CD4-positive, alpha-beta T cell treated with Interleukin-4 for 1 hour (primary cell): ENCODE data around the gene IL31.
A peak's percentile ranks its signal among the peaks of the same experiment; 100 is the strongest.
"Not testable (repeated sequence)": the region's sequence is repeated elsewhere in the genome, so short reads cannot be mapped to it uniquely, and the experiment has no call there.

Experiments
- DNase-seq, 2 donors: peaks; one replicate each; pipeline ENCODE4 v3.0.0-alpha.2; 2020 to 2022

IL31 gene

DNA sequence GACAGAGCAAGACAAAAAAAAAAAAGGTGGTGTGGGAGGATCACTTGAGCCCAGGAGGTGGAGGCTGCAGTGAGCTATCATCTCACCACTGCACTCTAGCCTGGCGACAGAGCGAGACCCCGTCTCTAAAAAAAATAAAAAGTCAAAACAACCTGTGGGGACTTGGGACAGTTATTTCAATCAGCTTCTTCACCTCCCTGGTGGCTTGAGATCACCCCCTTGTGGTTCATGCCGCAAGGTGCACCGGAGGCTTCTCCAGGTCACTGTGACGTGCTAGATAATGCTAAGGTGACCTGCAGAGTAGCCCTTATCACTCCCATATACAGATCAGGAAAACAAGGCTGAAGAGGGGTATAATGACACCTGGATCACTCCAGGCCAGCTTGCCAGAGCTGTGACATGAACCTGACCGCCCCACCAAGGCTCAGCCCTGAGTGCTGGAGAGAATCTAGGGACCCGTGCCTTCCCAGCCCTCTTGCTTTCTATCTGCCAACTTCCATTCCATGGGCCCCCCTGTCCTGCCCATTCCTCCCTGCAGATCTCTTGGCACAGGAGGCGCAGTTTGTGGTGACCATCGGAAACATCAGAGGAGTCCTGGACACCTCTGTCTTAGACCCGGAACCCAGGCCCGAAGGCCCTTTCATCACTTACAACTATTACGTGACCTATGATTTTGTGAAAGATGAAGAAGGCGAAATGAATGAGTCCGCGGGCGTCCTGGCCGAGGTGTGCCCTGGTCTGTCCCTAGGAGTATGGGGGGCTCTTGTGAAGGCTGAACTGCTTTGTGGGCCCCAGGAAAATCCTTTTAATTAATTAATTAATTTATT, 17.0 kb upstream of the IL31 start:
- peak; percentile 73 for DNase-seq

DNA sequence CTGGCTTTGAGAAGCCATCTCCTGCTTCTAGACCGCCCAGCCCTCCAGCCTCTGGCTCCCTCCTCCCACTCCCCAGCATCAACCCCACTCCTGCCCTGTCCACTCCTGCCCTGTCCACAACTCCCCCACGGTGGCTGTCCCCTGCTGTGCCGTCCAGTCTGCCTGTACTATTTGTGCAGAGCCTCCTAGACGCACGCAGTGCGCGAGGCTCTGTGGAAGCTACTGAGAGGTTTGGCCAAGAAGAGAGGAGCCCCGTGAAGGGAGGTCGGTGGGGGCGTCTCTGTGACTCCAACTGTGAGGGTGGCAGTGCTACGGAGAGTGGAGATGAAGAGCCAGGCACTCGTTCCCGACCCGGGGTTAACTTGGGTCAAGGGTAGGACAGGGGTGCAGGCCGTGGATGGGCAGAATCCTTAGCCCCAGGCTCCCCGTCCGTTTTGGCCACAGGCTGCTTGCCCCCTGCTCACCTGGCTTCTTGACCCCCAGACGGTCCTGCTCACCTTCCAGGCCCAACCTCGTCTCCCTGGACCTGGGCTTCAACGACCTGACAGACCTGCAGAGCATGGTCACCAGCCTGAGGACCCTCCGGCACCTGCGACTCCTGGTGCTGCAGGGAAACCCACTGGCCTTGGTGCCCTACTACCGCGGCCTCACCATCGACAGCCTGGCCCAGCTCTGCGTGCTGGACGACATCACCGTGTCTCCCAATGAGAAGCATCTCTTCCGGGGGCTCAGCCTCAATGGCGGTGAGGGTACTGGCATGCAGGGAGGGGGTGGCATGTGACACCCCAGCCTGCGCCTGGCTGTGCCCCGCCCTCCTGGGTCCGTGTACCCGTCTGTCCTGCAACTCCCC, 15.8 kb upstream of the IL31 start:
- DNase-seq = no peak

DNA sequence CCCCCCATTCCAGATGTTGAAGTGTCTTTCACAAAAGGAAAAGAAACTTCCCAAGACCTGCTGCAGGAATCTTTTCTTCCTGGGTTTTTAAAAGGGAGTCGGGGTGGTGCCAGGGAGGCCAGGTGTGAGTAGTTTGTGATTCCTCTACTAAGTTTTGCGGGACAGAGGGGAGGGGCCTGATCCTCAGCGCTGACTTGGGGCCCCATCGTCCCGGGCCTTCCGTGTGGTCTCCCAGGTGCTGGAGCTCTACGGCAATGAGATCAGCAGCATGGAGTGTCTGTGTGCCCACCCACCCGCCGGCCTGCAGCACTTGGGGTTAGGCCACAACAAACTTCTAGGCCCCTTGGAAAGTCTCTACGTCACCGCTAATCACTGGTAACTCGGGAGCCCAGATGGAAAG, 13.4 kb upstream of the IL31 start:
- no peak for DNase-seq

DNA sequence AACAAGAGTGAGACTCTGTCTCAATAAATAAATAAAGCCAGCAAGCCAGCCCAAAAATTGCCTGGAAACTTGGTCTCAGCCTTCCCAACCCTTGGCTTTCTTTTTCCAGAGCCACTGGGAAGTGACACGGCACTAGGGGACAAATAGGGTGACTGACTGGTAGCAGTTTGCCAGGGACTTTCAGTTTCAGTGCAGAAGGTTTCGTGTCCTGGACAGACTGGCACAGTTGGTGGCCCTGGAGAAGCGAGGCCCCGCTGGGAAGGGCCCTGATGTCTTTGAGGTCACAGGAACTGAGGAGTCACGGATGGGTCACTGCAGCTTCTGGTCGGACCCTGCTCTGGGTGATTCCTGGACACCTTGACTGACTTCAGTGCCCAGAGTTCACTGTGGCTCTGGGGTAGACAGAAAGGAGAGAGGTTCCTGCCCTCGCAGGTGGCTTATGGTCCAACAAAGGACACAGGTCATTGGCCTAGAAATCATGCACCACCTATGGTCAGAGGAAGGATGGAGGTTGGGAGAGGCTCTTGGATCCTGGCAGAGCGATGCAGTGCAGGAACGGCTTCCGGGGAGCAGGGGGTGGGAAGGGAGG, 11.6 kb upstream of the IL31 start:
- no peak for DNase-seq

DNA sequence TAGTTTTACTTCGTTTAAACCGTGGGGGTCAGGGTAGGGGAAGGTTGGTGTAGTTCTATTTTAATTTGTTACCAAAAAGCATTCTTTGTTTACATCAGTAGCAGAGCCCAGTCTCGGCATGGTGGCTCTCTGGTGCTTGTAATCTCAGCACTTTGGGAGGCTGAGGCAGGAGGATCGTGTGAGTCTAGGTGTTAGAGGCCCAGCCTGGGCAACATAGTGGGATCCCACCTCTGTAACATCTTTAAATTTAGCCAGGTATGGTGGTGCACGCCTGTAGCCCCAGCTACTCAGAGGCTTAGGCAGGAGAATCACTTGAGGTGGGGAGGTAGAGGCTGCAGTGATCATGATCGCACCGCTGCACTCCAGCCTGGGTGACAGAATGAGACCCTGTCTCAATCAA, 11.1 kb upstream of the IL31 start:
- no peak for DNase-seq

DNA sequence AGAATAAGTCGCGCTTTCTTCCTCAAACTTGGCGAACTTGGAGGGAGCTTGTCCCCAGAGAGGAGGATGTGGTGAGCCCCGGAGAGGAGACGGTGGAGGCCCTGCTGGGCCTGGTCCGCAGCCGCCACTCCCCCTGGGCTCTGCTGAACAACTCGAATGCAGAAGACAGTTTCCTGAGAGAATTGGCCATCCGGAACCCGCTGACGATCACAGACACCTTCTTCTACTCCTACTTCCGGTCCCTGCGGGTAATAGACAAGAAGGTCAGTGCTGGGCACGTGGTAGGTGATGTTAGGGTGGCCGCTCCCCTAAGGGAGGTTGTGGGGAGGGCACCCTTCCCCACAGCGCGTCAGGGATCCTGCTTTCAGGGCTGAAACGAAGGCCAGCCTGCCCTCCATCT, 10.5 kb upstream of the IL31 start:
- DNase-seq = peak in 1 of 2 donors; percentile 38

DNA sequence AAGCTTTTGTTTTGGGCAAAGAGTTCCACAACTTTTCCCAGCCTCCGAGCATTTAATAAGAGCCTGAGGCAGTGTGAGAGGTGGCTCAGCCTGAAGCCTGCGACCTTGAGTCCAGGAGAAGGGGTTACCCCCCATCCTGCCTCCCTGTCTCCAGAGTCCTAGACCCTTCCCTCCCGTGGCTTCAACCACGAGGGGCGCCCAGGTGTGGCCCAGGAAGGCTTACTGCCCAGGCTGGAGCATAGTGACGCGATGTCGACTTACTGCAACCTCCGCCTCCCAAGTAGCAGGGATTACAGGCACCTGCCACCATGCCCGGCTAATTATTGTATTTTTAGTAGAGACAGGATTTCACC, 9.5 kb upstream of the IL31 start:
- no peak for DNase-seq

DNA sequence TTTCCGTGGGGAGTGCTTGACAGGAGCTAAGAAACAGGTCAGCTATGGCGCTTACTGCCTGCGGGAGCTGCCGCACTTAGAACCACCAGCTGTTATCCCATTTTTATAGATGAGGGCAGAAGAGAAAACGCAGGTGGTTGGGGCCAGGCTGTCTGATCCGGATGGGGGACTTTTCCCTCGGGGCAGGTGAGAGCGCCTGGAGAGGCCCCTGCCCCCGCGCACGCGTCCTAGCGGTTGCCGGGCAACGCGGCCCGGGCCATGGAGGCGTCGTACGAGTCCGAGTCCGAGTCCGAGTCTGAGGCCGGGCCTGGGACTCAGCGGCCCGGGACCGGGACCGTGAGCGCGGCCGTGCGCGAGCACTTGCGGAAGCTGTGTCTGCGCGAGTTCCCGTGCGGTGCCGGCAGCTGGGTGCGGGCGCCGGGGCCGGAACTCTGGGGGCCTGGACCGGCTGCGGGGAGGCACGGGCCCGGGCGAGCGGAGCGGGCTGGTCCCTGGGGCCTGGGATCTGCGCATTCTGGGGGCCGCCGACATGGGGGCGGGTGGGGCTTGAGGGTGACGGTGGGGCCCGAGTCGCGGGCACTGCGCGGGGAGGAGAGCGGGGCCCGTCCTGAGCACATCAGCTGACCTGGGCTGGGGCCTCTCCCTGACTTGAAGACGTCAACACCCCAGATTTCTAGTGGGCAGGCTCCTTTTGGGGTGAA, 9.0 kb upstream of the IL31 start, which contains the start of gene LRRC43:
LRRC43 (plus strand) TSS at position 237 of the 701 bp plus-strand sequence; CDS start at position 259, 22 bp downstream.
- peak in 1 of 2 donors; percentile 33 for DNase-seq

DNA sequence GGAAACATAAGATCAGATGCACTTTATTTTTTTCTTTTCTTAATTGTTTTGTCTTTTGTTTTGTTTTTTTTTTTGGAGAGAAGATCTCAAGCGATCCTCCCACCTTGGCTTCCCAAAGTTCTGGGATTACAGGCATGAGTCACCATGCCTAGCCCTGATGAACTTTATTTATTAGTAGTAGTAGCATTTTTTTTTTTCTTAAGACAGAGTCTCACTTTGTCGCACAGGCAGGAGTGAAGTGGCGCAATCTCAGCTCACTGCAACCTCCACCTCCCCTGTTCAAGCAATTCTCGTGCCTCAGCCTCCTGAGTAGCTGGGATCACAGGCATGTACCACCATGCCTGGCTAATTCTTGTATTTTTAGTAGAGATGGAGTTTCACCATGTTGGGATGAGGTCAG, 2.5 kb upstream of the IL31 start:
- not testable (repeated sequence) for DNase-seq

DNA sequence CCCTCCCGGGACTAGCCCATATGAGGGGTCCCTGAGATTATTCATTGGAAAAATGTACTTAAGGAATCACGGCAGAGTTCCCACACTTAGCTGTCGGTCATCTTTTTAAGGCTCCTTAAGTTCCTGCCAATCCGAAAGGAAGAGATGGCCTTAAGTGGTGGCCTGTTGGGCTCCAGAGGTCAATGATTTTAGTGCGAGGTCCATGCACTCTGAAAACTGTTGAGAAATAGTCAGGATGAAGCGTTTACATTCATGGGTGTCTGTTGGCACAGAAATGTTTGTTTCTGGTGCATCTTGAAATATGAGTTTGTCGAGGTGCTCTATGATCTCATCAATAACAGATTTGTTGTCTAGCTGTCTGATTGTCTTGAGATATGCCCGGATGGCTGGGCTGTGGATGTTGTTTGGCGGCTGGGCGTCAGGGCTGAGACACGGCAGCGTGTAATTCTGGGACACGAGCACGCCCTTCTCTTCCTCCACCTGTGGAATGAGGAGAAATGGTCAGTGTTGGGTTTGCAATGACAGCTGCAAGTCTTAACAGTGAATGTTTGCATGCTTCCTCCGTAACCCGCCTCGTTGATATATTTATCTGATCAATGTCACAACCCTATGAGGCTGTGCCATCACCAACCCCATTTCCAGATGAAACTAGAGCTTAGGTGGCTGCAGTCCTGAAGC, 1.6 kb downstream of the IL31 start:
- DNase-seq = no peak

DNA sequence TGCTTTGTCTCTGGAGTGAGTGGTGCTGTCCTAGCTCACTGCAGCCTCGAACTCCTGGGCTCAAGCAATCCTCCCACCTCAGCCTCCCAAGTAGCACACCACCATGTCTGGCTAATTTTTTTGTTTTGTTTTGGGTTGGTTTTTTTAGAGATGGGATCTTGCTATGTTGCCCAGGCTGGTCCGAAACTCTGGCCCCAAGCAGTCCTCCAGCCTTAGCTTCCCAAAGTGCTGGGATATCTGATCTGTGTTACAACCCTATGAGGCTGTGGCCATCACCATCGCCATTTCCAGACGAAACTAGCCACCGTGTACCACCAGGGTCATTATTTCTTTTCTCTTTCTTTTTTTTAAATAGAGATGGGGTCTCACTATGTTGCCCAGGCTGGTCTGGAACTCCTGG, 2.6 kb downstream of the IL31 start:
- DNase-seq = no peak

DNA sequence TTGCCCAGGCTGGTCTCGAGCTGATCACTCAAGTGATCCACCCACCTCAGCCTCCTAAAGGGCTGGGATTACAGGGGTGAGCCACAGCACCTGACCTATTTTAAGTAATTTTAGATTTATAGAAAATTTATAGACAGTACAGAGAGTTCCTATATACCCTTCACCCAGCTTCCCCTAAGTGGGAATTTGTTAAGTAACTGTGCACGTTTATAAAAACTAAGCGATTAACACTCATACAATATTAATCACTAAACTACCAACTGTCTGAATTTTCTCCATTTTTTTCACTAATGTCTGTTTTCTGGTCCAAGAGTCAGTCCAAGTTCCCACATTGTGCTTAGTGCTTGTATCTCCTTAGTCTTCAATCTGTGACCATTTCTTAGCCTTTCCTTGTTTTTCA, 5.5 kb downstream of the IL31 start:
- no peak for DNase-seq

DNA sequence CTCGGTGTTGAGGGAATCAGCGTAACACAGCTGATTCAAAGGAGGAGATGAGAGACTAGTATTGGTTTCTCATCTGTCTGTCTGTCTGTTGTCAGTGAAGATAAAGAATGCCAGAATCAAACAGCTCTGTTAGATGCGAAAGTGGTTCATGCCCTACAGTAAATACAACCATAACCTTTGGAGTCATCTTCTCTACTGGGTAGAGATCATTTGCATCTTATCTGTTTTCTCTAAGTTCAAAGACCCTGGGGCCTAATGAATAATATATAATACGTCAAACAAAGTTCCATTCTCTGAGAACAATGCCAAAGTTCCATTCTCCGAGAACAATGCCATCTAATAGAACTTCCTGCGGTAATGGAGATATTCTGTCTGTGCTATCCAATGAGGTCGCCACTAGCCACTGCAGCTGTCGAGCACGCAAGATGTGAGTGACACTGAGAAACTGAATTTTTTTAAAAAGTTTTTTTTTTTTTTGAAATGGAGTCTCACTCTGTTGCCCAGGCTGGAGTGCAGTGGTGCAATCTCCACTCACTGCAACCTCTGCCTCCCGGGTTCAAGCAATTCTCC, 6.6 kb downstream of the IL31 start:
- no peak for DNase-seq

DNA sequence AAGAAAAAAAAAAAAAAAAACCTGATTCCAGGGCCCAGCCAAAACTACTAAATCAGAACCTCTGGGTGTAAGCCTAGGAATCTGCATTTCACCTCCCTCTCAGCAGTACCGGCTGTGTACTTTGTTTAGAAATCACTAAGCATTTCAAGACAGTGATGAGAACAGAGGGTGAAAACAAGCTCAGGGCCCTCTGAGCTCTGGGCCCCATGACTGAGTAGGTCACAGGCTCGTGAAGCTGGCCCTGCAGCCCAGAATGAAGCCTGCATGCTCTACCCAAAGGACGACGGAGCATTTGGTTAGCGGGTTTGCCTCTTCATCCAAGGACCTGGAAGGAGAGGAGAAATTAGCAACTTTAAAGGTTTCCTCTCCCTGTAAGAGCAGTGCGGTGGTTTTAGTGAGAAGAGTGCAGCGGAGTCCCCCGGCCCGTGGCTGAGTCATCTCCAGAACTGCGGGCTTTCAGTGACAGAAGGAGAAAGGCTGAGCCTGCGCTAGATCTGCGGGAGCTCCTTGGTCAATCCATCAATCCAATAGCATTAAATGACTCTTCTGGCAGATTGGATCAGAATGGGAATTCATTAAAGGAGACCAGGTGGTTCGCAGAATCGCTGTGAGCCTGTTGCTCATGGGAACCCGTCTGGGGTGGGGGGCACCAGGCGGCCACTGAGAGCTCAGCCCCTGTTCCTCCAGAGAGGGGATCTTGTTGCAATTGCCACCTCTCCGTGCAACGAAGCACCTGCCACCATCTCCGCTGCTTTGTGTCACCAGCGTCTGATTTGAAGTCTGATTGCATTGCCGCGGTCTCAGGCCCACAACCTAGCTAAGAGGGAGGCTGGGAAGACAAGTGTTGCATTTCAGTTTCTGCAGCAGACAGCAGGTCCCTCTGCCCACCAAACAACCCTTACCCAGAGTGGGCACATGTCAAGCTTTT, 7.3 kb downstream of the IL31 start:
- DNase-seq = peak in 1 of 2 donors; percentile 38

DNA sequence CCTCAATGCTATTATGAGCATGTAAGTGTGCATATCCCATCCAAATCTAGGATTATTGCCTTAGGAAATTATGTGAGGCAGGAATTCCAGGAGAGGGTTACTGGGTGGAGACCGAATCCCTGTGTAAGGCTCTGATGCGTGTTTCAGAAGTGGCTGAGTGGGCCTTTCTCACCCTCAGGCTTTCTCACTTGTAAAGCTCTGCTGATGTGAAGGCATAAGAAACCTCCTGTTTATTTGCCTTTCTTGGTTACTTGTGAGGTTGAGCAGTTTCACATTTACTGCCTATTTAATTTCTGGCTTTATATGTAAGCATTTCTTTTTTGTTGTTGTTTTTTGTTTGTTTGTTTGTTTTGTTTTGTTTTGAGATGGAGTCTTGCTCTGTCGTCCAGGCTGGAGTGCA, 11.0 kb downstream of the IL31 start:
- DNase-seq = no peak

DNA sequence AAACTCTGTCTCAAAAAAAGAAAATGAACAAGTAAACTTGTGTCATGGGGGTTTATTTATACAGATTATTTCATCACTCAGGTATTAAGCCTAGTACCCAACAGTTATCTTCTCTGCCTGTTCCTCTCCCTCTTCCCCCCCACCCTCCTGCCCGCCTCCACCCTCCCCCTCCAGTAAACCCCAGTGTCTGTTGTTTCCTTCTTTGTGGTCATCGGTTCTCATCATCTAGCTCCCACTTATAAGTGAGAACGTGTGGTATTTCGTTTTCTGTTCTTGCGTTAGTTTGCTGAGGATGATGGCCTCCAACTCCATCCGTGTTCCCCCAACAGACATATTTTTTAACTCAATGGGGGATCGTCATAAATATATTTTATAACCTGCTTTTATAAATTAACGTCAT, 12.3 kb downstream of the IL31 start:
- peak; percentile 13 to 51 for DNase-seq

DNA sequence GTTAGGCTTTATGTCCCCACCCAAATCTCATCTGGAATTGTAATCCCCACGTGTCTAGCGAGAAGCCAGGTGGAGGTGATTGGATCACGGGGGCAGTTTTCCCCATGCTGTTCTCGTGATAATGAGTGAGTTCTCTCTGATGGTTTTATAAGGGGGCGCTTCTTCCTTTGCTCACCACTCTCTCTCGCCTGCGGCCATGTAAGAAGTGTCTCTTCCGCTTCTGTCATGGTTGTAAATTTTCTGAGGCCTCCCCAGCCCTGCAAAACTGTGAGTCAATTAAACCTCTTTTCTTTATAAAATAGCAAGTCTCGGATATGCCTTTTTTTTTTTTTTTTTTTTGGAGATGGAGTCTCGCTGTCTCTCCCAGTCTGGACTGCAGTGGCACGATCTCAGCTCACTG, 13.3 kb downstream of the IL31 start:
- no peak for DNase-seq

DNA sequence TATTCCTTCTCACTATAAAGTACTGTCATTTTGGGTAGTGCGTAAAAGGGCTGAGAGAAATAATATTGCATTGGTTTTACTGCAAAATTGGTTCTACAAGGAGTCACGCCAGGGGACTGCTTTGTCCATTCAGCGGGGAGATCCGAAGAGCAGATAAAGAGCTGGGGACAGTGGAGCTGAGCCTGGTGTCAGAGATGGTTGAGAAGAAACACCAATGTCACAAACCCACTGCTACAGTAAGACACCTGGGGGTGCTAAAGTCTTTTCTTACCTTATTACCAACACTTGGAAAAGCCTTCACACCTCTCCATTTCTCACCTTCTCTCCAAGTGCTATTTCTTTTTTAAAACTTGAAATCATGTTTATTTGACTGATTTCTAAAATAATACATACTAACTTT, 14.1 kb downstream of the IL31 start:
- no peak for DNase-seq

DNA sequence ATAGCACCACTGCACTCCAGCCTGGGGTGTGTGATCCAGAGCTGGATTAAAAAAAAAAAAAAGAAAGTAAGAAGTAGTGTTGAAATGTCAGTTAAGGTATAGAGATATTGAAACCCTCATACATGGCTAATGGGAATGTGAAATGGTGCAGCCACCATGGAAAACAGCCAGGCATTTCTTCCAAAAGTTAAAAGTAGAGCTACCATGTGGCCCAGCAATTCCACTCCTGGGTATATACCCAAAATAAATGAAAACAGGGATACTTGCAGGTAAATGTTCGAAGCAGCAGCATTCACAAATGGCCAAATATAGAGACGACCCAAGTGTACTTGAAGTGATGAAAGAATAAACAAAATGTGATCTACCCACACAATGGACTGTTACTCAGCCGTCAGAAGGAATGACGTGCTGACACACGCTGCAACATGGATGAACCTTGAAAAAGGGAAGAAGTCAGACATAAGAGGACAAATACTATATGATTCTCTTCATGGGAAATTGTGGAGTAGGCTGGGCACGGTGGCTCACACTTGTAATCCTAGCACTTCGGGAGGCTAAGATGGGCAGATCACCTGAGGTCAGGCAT, 15.2 kb downstream of the IL31 start:
- DNase-seq = no peak

DNA sequence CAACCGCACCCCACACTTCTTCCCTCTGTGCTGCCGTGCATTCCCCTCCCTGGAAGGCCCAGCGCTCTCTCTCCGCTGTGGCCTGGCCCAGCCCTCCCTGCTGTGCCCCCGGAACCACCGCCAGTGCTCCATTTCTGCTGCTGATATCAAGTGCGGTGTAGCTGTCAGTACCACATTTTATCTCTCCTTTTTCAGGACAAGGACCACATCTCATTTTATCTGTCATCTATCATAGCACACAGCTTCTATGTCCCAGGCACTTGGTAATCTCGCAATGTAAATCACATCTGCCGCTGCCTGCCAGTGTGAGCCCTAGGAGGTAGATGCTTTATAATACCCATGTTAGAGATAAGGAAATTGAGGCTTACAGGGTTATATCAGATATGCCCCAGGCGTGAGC, 18.3 kb downstream of the IL31 start:
- DNase-seq = no peak

DNA sequence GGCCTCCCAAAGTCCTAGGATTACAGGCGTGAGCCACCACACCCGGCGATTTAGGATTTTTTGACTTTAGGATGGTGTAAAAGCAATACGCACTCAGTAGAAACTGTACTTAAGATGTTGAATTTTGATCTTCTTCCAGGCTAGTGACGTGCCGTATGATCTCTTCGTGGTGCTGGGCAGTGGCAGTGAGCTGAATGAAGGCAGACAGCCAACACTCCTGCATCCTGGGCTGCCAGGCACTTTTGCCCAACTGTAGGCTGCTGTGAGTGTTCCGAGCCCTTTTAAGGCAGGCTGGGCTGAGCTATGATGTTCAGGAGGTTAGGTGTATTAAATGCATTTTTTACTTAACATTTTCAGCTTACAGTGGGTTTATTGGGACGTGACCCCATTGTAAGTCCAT, 21.3 kb downstream of the IL31 start:
- no peak for DNase-seq
